ENCODE data around the gene AHDC1. TPM values are rescaled to one million over a fixed set of nuclear protein-coding genes. Genes with fewer than 3 reads are reported as not detected.
A peak's percentile ranks its signal among the peaks of the same experiment; 100 is the strongest.

Gene AHDC1
- total and polyA plus RNA-seq, 9 of the 15 experiments (the other 6 are each of a cell fraction or from before 2014, with no cell fraction given): 0.21 to 36.4 (median 4.7) TPM

- in situ Hi-C loops (cut with MboI) (loop anchor here (10.0 to 25.0 kb wide), 3 partner anchors 47 to 490 kb away; no protein-coding TSS in a partner anchor), intact Hi-C loops (cut with micrococcal nuclease) (no loop called here)
- CTCF ChIA-PET (ENCODE audit: low intra/inter-chr PET ratio): no interaction called here
- peaks cover 12% of the 10 kb centered on the region for H3K9me1 ChIP-seq (ENCODE audit: control insufficient read depth, insufficient read depth, low read length)
- H4K20me1 ChIP-seq (replicated peaks; ENCODE audit: control insufficient read depth, insufficient read depth, low read length): peaks cover 38% of the 10 kb centered on the region
- H3K4me3 ChIP-seq: peak overlapping the region; percentile 89
- ATAC-seq: no peak
- DNase-seq (ENCODE audit: extremely low read depth in 1 of 4, low spot score in 3 of 4): no peak
- peaks cover 73 to 76% of the 10 kb centered on the region in 2 experiments for H3K4me1 ChIP-seq (replicated peaks in 1 of 2; ENCODE audit: control insufficient read depth in 2 of 2, insufficient read depth in 2 of 2, low read length in 2 of 2)
- H3K27me3 ChIP-seq (ENCODE audit: control insufficient read depth in 2 of 2, insufficient read depth in 2 of 2, low read length in 2 of 2): no peaks in the 10 kb centered on the region
- H3K9ac ChIP-seq (ENCODE audit: insufficient read depth in 1 of 2, low read depth in 2 of 2, low read length in 2 of 2): peak overlapping the region; percentile 45 to 95; a peak in 3 of 4 replicates
- no peaks in the 10 kb centered on the region for H3K9me3 ChIP-seq (replicated peaks; ENCODE audit: control insufficient read depth, insufficient read depth, low read depth, low read length)
- H3K79me2 ChIP-seq (ENCODE audit: control insufficient read depth, insufficient read depth, low read length): peaks cover 69% of the 10 kb centered on the region
- no peak overlapping the region for H2AFZ ChIP-seq (ENCODE audit: low read depth, low read length)
- H3K4me2 ChIP-seq (ENCODE audit: insufficient read depth, low read length): peak overlapping the region; percentile 48
- WGBS (ENCODE audit: insufficient coverage, low coverage, missing lambda C conversion rate): 82% methylated on average over 20 of the region's 23 CpGs
- POLR2A ChIA-PET: interaction anchor here (0.6 to 4.5 kb wide), 9 partner anchors 10 to 204 kb away, joined by 3 to 28 read pairs (median 4); no protein-coding TSS in a partner anchor
- peaks cover 15% of the 10 kb centered on the region; the same call in 2 of the 3 replicates for H3K36me3 ChIP-seq (ENCODE audit: control insufficient read depth, insufficient read depth, low read length)
- FAIRE-seq: no peak
- no TSS peak for BruUV-seq (replicated peaks)
- peak overlapping the region; percentile 5; the same call in 1 of the 3 replicates for H3K27ac ChIP-seq (ENCODE audit: extremely low read depth, low read depth, low read length)
- TF ChIP-seq RCOR1 (IDR thresholded peaks at IDR 0.05; ENCODE audit: borderline replicate concordance in 1 of 2, low read depth in 2 of 2, low read length in 2 of 2) (no peak), BRD4 (IDR thresholded peaks at IDR 0.05) (no peak), POLR2G (IDR thresholded peaks at IDR 0.05; ENCODE audit: low read depth, low read length) (0 out of 2 replicates have a peak, but pooled peaks have one; percentile 13), STAT5B (CRISPR knock-in tag; IDR thresholded peaks at IDR 0.05) (no peak), ELF1 (tag; IDR thresholded peaks at IDR 0.05) (no peak), MCM2 (IDR thresholded peaks at IDR 0.05; ENCODE audit: low read depth) (no peak), ZNF280B (CRISPR knock-in tag; IDR thresholded peaks at IDR 0.05) (no peak), GTF2B (IDR thresholded peaks at IDR 0.05; ENCODE audit: extremely low read depth, insufficient read length) (no peak), RBBP5 (IDR thresholded peaks at IDR 0.05; ENCODE audit: borderline replicate concordance, insufficient read depth, low read length, poor library complexity, severe bottlenecking) (peak; percentile 22), FOXM1 (IDR thresholded peaks at IDR 0.05; ENCODE audit: low read depth) (no peak), FOXM1 (CRISPR knock-in tag; IDR thresholded peaks at IDR 0.05; ENCODE audit: low read depth) (no peak), HDGF (IDR thresholded peaks at IDR 0.05) (no peak), PHF8 (IDR thresholded peaks at IDR 0.05; ENCODE audit: borderline replicate concordance, low read length) (no peak), MYC (IDR thresholded peaks at IDR 0.05; ENCODE audit: low read depth, low read length) (no peak), MYC (CRISPR knock-in tag; IDR thresholded peaks at IDR 0.05; ENCODE audit: borderline replicate concordance, low read depth) (no peak), PHF21A (IDR thresholded peaks at IDR 0.05; ENCODE audit: borderline replicate concordance, low read depth) (no peak), ATF3 (IDR thresholded peaks at IDR 0.05) (no peak), ATF3 (CRISPR knock-in tag; conservative IDR thresholded peaks at IDR 0.05) (no peak), RBFOX2 (IDR thresholded peaks at IDR 0.05; ENCODE audit: low read depth, low read length) (peak; percentile 65), ZNF165 (CRISPR knock-in tag; IDR thresholded peaks at IDR 0.05; ENCODE audit: borderline replicate concordance) (no peak), ZC3H8 (IDR thresholded peaks at IDR 0.05) (no peak)
Observed at GRCh38 chr1:27601771-27602461, 2.0 kb downstream of the AHDC1 start.

Data from K562 (cell line).